Kidney epithelial cell (primary cell): Measurements from ENCODE around the gene KIRREL3. TPM values are rescaled to one million over a fixed set of nuclear protein-coding genes. Genes with fewer than 3 reads are reported as not detected.
"Not testable (repeated sequence)": the region's sequence is repeated elsewhere in the genome, so short reads cannot be mapped to it uniquely, and the experiment has no call there.

Source experiments
- DNase-seq: peaks from one replicate; pipeline ENCODE4 v3.0.0-alpha.2; 2010; ENCODE audit warnings: low read depth
- H3K27me3 ChIP-seq: 2 replicates; pipeline ENCODE4 v1.6.0; 2011; ENCODE audit warnings: low read length; ENCODE audit not compliant: control insufficient read depth, insufficient read depth
- H3K36me3 ChIP-seq: 2 replicates; pipeline ENCODE4 v1.5.1; 2011; ENCODE audit warnings: low read length; ENCODE audit not compliant: control insufficient read depth, insufficient read depth
- H3K4me3 ChIP-seq: 2 replicates; pipeline ENCODE4 v1.5.1; 2011; ENCODE audit warnings: low read depth, mild to moderate bottlenecking, control low read depth, low read length
- total RNA-seq: library from RNA; depleted of rRNA; stranded (reverse); fragments of >200 nt; gene quantifications from 2 replicates; pipeline ENCODE4 v1.2.3, GENCODE V29; 2015
- TF ChIP-seq, protein P1 (sequence below): IDR thresholded peaks from 2 replicates; pipeline ENCODE4 v1.5.1; 2011; ENCODE audit warnings: mild to moderate bottlenecking, moderate library complexity, low read length, control low read depth, inconsistent platforms; ENCODE audit not compliant: insufficient read depth, poor library complexity, severe bottlenecking

The KIRREL3 gene
- total RNA-seq, 1 donor from 2014 or later = 1.3 TPM

DNA sequence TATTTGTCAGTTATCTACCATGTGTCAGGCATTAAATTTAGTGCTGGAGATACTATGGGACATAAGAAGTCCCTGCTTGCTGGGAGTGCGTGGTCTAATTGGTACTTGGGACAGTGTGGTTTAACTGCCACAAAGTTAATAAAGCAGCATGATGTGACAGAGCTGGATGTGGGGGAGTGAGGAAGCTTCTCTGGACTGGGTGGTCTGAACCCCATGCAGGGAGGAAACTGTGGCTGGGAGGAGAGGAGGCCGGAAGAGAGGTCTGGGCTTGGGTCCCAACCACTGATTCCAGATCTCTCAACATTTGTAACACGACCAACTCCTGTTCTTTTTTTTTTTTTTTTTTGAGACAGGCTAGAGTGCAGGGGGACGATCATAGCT is 607.9 kb downstream of the KIRREL3 start:
- TF ChIP-seq, protein P1, sequence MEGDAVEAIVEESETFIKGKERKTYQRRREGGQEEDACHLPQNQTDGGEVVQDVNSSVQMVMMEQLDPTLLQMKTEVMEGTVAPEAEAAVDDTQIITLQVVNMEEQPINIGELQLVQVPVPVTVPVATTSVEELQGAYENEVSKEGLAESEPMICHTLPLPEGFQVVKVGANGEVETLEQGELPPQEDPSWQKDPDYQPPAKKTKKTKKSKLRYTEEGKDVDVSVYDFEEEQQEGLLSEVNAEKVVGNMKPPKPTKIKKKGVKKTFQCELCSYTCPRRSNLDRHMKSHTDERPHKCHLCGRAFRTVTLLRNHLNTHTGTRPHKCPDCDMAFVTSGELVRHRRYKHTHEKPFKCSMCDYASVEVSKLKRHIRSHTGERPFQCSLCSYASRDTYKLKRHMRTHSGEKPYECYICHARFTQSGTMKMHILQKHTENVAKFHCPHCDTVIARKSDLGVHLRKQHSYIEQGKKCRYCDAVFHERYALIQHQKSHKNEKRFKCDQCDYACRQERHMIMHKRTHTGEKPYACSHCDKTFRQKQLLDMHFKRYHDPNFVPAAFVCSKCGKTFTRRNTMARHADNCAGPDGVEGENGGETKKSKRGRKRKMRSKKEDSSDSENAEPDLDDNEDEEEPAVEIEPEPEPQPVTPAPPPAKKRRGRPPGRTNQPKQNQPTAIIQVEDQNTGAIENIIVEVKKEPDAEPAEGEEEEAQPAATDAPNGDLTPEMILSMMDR = no peak
- Histone ChIP-seq H3K27me3 (no peaks in the 10 kb centered on the region), H3K4me3 (no peak overlapping the region), H3K36me3 (no peaks in the 10 kb centered on the region)
- DNase-seq = no peak

DNA sequence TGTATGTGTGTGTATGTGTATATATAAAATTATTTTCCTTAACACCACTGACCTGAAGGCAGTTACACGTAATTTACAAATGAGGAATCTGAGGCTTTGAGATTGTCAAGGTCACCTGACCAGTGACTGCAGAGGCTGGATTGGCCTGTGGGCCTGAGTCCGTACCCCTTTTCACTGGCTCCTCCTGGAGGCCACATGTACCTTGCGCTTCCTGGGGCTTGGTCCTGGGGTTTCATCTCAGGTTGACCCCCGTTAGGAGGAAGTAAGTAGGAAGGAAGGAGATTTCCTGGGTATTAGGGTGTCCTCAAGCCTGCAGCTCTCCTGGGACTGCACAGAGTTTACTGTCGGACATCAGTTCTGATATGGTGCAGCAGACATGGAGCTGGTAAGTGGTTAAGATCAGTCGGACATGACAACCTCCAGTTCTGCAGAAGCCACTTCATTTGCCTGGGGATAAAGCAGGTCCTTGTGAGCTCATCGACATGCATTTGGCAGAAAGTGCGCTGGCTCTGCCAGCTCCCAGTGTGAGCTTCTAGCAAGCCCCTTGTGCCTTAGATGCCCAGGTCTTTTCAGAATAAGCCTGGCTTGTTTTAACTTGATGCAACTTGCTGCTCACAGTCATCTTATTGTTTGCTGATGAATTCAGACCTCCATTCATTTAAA is 608.5 kb downstream of the KIRREL3 start:
- Histone ChIP-seq H3K36me3 (no peaks in the 10 kb centered on the region), H3K27me3 (no peaks in the 10 kb centered on the region), H3K4me3 (no peak overlapping the region)
- no peak for DNase-seq
- TF ChIP-seq, protein P1 = no peak

DNA sequence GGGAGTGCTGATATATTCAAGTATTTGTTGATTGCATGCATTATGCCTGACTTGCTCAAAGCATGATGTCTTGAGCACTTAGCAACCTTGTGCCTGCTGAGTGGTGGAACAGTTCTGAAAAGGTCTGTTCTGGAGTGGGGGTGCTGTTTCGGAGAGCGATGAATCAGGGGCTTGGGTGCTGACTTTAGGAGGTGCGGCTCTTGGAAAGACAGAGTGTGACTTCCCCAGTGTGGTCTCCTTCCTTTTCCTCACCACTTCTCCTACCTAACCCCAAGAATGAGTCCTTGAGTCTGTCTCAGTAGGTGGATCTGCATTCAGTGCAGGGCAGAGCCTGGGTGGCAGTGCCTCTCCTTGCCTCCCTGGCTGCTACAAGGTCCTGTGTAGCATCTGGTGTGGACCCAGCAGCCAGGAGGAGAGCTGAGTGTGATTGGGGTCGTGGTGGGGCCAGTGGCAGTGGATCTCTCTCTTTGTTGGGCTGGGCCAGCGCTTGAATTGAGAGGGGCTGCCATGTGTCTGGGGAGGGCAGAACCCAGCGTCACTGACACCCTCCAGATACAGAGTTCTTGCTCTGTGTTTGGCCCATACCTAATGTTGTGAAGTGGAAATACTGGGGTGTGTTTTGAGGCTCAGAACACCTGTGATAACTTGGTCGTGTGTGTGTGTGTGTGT is 609.1 kb downstream of the KIRREL3 start:
- H3K4me3 ChIP-seq = no peak overlapping the region
- no peaks in the 10 kb centered on the region for H3K36me3 ChIP-seq
- DNase-seq = no peak
- H3K27me3 ChIP-seq = no peaks in the 10 kb centered on the region
- TF ChIP-seq, protein P1 = no peak

DNA sequence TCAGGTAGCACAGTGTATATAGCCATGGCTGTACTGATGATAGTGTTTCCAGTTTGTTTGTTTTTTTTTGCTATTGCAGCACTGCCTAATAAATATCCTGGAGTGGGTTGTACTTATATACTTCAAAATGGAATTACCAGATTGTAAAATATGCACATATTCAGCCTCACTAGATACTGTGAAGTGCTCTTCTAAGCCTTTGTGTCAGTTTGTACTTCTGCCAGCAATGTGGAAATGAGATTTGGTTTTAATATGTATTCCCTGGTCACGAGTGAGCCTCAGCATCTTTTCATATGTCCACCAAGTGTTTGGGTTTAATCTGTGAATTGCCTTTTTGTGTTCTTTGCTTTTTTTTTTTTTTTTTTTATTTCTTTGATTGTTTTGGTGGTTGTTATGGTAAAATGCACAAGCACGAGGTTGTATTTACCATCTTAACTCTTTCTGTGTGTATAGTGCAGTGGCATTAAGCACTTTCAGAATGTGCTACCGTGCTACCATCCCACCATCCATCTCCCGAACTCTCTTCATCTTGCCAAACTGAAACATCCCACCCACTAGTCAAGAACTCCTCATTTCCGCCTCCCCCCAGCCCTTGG is 610.2 kb downstream of the KIRREL3 start:
- no peak overlapping the region for H3K4me3 ChIP-seq
- no peak for DNase-seq
- no peaks in the 10 kb centered on the region for H3K27me3 ChIP-seq
- TF ChIP-seq, protein P1 = no peak
- H3K36me3 ChIP-seq = no peaks in the 10 kb centered on the region

DNA sequence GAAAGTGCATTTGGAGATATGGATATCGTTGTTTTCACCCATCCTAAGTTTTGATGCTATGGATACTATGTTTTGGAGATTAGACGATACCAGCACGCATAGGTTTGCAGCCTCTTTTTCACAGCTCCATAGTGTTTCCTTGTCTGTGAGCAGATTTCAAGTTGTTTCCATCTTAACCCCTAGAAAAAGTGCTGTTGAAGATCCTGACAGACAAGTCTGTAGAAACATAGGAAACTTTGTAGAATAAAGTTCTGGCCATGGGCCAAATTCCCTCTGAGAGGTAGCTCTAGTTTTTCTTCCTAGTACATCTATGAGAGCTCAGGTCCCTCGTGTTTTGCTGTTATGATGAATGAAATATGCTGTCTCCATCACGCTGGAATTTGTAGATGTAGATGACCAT is 612.7 kb downstream of the KIRREL3 start:
- DNase-seq = no peak
- TF ChIP-seq, protein P1 = no peak
- Histone ChIP-seq H3K27me3 (no peaks in the 10 kb centered on the region), H3K4me3 (no peak overlapping the region), H3K36me3 (no peaks in the 10 kb centered on the region)

DNA sequence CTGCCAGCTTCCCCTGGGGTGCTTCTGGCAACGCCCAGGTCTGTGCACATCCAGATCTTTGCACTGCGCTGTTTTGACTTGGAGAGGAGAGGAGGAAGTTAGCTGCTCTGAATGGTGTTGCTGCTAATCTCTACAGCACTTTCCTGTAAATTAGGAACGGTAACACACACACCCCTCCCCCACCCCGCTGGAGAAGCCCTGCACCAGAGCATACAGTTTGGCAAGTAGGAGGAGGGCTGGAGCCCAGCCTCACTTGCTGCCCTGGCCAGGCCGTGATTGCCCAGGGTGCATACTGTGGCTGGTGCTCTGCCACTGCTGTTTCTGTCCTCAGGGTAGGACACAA is 613.9 kb downstream of the KIRREL3 start:
- not testable (repeated sequence) for H3K36me3 ChIP-seq, H3K27me3 ChIP-seq, DNase-seq, H3K4me3 ChIP-seq
